Hematopoietic multipotent progenitor cell treated with erythropoietin and hydrocortisone succinate and interleukin-3 and kit ligand, for 4 days (in vitro differentiated cells): ENCODE results near the gene HLA-F.

ENCODE experiments used
- DNase-seq: peaks from one replicate; pipeline ENCODE4 v3.0.0-alpha.2; 2015

The HLA-F gene

DNA sequence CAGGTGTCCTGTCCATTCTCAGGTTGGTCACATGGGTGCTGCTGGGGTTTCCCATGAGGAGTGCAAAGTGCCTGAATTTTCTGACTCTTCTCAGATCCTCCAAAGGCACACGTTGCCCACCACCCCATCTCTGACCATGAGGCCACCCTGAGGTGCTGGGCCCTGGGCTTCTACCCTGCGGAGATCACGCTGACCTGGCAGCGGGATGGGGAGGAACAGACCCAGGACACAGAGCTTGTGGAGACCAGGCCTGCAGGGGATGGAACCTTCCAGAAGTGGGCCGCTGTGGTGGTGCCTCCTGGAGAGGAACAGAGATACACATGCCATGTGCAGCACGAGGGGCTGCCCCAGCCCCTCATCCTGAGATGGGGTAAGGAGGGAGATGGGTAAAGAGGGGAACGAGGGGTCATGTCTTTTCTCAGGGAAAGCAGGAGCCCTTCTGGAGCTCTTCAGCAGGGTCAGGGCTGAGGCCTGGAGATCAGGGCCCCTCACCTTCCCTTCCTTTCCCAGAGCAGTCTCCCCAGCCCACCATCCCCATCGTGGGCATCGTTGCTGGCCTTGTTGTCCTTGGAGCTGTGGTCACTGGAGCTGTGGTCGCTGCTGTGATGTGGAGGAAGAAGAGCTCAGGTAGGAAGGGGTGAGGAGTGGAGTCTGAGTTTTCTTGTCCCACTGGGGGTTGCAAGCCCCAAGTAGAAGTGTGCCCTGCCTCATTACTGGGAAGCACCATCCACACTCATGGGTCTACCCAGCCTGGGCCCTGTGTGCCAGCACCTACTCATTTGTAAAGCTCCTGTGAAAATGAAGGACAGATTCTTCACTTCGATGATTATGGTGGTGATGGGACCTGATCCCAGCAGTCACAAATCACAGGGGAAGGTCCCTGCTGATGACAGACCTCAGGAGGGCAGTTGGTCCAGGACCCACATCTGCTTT is 2.0 kb downstream of the HLA-F start:
- no peak for DNase-seq

DNA sequence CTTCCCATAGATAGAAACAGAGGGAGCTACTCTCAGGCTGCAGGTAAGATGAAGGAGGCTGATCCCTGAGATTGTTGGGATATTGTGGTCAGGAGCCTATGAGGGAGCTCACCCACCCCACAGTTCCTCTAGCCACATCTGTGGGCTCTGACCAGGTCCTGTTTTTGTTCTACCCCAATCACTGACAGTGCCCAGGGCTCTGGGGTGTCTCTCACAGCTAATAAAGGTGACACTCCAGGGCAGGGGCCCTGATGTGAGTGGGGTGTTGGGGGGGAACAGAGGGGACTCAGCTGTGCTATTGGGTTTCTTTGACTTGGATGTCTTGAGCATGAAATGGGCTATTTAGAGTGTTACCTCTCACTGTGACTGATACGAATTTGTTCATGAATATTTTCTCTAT is 2.8 kb downstream of the HLA-F start:
- no peak for DNase-seq

DNA sequence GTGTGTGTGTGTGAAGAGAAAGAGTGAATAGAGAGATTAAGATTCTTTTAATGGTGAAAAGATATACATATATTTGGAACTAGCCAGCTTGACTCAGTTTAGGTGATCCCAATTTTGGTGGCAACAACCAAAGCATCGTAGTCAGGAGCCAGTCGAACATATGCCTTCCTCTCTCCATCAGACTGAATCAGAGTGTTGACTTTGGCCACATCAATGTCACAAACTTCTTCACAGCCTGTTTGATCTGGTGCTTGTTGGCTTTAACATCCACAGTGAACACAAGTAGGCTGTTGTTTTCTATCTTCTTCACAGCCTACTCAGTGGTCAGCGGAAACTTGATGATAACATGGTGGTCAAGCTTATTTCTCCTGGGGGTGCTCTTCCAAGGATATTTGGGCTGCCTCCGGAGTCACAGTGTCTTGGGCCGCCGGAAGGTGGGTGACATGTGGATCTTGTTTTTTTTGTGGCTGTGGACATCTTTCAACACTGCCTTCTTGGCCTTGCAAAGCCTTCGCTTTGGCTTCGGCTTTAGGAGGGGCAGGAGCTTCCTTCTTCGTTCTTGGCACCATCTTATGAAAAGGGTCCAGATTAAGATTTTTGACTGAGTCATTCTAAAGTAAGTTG is 3.4 kb downstream of the HLA-F start:
- no peak for DNase-seq

DNA sequence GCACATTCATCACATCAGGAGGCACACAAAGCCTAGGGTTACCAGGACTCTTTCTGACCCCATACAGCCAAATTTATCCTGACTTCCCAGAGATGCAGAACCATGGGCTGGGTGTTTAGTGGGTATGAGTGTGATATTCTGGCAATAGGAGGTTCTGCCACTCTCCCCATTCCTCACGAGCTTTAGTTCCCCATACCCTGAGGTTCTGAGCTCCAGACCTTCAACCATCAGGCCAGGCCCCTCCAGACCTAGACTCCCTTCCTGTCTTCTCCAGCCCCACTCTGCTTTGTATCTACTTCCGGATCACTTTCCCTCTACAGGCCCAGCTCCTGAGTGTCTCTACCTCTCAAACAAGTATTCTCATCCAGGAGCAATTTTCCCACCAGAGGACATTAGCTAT is 4.4 kb downstream of the HLA-F start:
- DNase-seq = no peak

DNA sequence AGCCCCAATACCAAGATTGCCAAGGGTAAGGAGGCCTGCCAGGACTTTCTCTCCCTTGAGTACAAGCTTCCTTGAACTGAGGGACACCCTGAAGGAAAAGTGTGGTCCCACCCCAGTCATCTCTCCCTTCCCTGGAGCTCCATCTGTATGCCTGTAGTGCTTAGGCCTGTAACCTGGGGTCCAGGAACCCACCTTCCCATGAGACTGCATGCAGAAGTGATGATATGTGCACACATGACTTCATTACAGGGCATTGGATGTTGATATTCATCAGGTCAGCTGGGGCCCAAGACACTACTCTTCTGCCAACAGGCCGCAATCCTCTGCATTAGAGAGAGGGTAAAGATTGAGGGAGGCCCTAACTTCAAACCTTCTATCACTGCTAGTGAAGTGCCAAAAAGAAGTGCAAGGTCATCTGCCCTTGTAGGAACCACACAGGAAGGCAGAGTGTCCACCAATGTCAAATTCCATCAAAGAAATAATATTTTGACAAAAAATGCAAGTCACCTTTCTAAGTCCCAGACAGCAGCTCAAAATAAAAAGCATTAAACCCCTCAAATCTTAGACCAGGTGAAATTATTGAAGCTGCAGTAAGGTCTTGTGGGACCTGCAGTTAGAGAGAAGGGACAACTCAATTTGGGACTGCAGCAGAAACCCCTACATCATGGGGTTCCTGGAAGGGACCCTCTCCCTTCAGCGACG is 5.1 kb downstream of the HLA-F start:
- no peak for DNase-seq

DNA sequence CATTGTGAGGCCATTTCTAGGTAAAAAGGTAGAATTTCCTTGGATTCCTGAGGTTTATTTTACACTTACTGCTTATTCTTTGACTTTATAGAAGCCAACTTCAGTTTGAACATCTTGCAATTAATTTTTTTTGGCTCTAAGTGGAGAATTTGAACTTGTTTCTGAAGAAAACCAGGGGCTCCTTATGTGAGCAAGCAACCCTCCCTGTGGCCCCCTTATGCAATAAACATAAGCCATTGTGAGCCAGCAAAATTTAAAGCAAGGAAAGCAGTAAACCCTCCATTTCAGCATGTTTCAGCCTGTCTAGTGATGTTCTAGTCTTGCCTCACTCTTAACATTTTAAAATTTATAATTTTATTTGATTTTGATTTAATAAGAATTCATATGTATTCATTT is 5.6 kb downstream of the HLA-F start:
- no peak for DNase-seq

DNA sequence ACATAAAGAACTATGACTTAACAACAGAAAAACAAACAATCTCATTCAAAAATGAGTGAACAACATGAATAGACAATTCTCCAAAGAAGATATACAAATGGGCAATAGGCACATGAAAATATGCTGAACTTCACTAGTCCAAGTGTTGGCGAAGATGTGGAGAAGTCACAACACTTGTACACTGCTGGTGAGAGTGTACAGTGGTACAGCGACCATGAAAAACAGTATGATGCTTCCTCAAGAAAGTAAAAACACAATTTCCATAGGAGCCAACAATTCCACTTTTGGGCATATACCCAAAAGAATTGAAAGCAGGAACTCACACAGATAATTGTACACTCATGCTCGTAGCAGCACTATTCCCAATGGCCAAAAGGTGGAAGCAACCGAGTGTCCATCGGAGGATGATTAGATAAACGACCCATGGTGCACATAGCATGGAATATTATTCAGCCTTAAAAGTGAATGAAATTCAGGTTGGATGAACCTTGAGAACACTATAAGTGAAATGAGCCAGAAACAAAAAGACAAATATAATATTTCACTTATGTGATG is 6.6 kb downstream of the HLA-F start:
- DNase-seq = no peak

DNA sequence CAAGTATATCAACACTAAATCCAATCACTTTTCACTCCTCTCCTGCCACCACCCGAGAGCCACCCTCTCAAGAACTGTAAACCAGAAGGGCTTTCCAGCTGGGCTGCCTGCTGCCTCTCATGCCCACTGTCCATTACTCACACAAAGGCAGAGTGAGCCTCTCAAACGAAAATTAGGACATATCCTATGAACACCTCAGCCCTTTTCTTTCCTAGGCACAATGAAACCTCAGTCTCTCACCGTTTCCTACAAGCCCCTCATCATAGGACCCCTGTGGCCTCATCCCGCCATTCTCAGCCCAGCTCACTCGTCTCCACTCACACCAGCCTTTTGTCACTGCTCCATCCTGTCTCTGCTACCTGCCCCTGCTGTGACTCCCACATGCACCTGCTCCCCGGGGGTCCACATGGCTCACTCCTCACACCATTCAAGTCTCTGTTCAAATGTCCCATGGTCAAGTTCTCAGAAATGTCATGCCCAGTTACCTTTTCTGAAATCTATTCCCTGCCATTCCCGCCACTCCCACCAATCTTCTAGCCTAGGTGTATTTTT is 7.4 kb downstream of the HLA-F start:
- DNase-seq = no peak

DNA sequence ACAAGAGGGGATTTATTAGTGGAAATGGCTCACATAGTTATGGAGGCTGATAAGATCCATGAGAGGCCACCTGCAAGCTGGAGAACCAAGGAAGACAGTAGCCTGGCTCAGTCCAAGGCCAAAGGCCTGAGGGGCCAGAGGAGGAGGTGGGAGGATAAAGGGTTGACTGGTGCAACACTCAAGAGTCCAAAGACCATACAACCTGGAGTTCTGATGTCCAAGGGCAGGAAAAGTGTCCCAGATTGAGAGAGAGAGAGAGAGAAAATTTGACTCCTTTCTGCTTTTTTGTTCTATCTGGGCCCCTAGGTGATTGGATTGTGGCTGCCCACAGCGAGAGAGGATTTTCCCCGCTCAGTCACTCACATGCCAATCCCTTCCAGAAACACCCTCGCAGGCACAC is 8.0 kb downstream of the HLA-F start:
- no peak for DNase-seq

DNA sequence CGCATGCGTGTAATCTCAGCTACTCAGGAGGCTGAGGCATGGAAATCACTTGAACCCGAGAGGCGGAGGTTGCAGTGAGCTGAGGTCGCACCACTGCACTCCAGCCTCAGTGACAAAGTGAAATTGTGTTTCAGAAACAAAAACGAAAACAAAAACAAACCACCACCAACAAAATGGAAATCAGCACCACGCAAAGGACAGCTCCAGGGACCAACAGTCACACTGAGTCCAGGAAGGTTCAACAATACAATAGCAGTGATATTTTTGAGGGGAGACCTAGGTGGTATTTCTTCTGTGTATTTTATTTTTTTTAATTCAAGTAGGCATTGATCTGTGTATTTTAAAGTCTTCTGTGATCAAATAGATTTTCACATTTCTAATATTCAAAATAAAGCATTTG is 9.8 kb downstream of the HLA-F start:
- no peak for DNase-seq

DNA sequence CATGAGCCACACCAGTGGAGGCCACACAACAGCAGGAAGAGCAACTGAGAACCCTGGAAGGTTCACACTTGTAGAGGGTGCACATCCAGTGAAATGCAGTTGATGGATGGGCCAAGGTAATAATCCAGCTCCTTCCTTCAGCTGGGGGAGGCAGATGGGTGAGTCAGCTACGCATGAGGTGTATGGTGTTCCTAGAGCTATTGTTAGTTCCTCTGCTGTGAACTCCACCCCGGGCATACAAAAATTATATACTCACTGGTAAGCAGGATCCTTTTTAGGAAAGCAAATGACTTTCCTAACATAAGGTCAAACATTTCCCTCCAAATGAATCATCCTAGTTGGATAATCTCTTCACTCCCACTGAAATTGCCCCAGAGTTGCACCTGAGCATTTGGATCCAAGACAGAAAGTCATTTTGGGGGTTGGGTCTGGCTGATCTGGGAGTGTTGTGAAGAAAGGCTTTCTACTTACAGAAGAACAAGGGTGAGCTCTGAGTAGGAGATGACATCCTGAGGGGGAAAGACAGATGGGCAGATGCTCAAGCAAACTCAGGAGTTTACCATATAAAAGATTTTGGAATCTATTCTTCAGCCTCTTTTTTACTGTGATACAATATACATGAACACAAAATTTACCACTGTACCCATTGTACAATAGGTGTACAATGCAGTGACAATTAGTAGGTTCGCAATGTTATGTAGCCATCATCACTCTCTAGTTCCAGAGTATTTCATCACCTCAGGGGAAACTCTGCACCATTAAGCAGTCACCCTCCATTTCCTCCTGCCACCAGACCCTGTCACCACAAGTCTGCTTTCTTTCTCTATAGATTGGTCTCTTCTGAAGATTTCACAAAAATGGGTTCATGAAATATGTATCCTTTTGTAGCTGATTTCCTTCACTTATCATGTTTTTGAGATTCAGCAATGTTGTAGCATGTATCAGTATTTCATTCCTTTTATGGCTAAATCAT is 11.1 kb downstream of the HLA-F start:
- peak; percentile 33 for DNase-seq

DNA sequence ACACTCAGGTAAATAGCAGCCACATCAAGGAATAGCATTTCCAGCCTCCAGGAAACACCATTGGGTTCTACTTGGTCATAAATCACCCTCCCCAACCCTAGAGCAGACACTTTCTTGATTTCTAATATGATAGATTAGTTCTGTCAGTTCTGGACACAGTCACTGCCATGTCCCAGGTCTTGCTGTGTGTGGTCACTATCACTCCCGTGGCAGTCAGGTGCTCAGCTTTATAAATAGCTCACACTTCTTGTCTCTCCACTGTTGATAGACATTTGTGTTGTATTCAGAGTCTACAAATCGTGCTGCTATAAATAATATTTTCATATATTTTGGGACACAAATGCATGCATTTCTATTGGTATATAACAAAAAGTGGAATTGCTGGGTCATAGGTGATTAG is 13.3 kb downstream of the HLA-F start:
- DNase-seq = no peak

DNA sequence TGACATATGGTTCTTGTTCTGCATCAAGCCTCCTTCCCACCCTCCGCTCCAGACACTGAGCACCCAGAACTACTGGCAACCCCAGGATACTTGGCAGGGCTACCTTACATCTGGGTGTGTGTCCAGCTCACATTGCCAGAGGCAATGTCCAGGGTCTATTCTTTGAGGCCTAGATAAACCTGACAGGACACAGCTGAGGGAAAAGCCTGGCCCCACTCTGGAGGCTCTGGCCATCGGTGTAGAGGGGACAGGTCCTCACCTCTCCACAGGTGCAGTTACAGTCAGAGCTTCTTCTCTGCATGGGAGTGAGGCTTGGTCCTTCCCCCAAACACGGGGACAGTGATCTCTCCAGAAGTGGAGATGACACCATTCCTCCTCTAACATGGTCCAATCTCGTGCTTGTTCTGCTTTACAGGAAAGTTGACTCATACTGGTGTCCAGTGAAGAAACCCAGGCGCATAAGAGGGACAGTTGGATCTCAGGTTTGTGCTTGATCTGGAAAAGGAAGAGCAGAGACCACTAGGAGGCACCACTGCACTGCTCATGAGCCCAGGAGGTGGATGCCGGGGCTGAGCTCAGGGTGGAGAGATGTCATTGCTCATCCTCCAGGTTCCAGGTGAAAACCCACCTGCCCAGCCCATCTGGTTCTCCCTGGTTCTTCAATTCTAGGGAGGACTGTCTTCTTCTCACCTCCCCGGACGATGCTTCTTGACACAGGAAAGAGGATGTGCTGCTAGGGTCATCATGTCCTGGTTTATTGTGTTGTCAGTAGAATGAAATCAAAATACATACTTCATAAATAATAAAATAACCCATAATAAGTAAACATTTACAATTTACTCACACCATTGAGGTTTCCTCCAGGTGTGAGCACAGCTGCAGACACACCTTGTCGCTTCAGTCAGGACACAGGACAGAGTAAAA is 14.7 kb downstream of the HLA-F start:
- peak; percentile 79 for DNase-seq

DNA sequence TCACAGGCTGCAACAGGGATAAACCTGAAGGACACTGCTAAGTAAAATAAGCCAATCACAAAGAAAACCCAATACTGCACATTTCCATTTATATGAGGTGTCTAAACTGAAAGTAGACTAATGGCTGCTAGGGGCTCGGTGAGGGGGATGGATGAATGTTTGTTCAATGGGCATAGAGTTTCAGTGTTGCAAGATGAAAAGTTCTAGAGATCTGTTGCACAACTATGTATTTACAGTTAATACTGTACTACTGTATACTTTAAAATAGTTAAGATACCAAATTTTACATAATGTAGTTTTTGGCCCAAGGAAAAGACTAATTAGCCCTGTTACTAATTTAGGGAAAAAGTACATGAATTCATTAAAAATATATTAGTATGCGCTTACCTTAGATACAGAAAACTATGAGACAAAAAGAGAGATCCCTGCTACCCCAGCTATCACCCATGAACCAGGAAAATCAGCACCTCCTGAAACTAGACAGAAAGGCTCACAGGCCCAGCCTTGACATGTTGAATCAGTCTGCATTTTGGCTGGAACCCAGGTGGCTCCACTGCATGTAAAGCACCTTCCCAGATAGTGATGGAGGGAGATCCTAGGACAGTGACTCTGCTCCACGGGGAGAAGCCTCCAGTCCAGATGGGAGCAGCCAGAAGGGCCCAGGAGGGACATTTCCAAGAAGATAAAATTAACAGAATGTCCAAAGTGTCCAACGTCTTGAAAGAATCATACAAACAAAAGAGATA is 16.1 kb downstream of the HLA-F start:
- no peak for DNase-seq

DNA sequence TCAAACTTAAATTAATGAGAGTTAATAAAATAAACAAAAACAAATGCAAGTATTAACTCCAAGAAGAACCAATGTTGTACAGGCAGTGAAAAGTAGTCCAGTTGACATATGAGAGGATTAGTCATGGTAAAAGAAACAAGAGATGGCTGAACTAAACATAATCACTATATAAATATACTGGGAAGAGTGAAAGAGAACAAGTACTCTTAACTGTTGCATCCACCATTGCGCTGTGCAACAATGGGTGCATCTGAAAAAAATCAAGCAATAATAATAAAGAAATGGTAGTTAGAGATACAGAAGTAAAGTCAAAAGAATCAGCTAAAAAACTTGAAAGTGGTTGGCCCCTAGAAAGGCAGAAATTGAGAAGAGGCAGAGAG is 16.6 kb downstream of the HLA-F start:
- no peak for DNase-seq

DNA sequence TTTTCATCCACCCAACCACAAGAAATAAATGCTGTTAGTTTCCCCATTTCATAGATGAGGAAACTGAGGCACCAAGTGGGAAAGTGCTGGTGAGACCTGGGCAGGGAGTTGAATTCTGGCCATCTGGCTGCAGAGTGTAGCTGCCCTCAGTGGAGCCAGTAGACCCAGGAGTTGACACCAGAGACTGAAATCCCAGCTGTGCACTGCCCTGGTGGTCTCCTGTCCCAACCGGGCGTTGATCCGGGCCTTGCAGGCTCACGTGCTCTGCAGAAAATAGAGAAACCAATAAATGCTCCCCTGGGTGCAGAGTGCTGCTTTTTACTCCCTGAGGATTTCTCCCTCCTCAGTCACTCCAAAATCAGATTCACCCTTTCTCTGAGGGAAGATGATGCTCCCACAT is 18.4 kb downstream of the HLA-F start:
- no peak for DNase-seq

DNA sequence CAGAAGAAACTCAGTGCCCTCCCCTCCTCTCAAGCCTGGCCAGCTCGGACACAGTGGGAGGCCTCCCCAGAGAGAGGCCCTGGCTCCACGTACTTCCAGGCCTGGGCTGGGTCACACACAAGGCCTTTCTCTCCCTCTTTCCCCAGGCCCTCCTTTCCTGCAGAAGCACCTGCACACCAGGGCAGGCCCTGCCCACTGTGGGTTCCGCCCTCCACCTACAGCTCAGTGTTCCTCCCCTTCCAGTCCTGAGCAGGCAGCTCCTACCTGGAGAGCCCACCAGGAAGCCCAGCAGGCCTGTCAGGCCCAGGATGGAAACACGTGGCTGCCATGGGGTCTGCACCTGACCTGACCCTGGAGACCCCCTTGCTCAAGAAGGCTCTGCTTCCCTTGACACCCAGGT is 18.9 kb downstream of the HLA-F start:
- no peak for DNase-seq

DNA sequence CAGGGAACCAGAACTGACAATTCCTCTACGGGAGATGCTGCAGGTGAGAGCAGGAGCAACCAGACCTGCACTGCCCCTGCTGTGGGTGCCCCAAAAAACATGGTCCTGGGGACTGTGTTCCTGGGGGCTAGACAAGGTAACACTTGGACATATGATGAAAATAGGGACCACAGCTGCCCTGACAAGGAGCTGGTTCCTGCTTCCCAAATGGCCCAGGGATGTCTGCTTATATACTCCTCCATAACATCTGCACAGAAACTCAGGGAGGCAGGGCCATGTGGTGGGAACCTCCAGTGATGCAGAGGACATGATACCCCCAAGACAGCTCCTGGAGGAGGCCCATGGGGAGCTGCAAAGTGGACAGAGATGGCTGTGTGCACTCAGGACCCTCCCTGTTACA is 19.8 kb downstream of the HLA-F start:
- no peak for DNase-seq

DNA sequence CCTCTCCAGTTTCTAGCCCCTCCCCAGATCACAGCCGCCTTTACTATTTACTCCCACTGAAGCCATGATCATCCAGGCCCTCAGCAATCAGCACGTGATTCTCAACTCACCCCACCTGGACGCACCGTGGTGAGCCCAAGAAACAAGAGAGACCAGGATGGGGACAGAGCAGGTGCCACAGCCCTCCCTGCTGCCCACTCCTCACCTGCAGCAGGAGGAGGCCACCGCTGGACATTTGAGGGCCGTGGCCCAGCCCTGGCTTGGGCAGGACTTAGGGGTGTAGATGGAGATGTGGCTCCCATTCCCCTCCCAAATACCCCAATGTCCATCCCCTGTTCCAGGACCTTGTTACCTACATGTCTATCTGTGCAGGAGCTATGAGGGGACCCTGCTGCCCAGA is 20.3 kb downstream of the HLA-F start:
- DNase-seq = no peak

DNA sequence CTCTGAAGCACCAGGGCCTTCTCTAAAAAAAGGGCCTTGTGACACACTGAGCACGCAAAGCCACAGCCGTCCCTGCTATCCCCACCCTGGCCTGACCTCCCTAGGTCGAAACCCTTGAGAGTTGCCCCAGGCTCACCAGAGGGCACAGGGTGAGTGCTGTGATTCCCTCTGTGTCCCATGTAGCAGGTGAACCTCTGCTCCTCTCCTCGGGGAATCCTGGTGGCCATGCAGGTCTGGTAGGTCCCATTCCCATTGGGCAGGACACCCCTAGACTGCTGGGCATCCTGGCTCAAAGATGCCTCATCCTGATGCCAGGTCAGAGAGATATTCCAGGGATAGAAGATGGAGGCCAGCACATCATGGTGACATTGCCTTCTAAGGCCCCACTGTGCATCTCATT is 20.9 kb downstream of the HLA-F start:
- no peak for DNase-seq
